ENCODE results near the gene MDN1.

DNA sequence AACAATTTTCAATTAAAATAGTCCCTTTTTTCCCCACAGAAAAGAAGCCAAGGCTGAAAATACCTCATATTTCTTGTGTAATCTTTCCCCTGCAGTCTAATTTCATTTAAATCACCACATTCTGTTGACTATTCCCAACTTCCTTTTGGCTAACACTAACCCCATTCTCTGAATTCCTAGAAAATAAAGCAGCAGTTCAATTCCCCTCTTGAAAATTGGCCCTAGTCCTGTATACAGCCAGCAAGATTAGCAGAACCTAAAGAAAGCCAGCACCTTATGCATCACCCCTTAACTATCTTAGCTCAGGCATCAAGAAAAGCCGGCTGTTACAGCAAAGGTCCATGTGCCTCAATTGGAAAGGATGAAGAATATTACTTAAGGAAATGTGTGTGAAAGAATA, 69.7 kb downstream of the MDN1 start:
- TF ChIP-seq POLR2A (IDR thresholded peaks at IDR 0.05; ENCODE audit: low read length) (no peak), GATA1 (IDR thresholded peaks at IDR 0.05; ENCODE audit: low read depth, low read length) (no peak)

Data from erythroblast (primary cell).